DOHH2 (cell line): ENCODE results near the gene SNCB.

Source experiments
- CTCF ChIP-seq: fragments of 200-600 bp; sonication (generic); IDR thresholded peaks from one replicate; pipeline ENCODE4 v1.5.1; 2014; ENCODE audit warnings: antibody characterized with exemption, mild to moderate bottlenecking, low read depth, low read length; ENCODE audit not compliant: poor library complexity, severe bottlenecking
- EZH2phosphoT487 ChIP-seq: fragments of 200-600 bp; sonication (generic); IDR thresholded peaks from 2 replicates; pipeline ENCODE4 v1.6.1; 2017; ENCODE audit warnings: borderline replicate concordance, mild to moderate bottlenecking, antibody characterized with exemption, low read length, moderate library complexity, mixed read lengths

- TF ChIP-seq CTCF (no peak), EZH2phosphoT487 (no peak)
Measured at GRCh38 chr5:176609724-176610434, 20.5 kb downstream of the SNCB start, which contains the start of gene GPRIN1.
